GM12878 (cell line): ENCODE measurements around the gene ADAM23.

Experiments used
- CTCF ChIP-seq, 3 experiments: IDR thresholded peaks in 2 of 3; conservative IDR thresholded peaks in 1 of 3; 2 replicates each; pipeline ENCODE4 v1.5.1; 2011; ENCODE audit warnings: low read depth in 3 of 3, low read length in 3 of 3, mild to moderate bottlenecking in 3 of 3, control low read depth in 2 of 3, moderate library complexity in 2 of 3, inconsistent platforms in 1 of 3, mixed read lengths in 1 of 3; ENCODE audit not compliant: control insufficient read depth in 2 of 3, insufficient read depth in 1 of 3; ENCODE audit errors: extremely low read depth in 1 of 3
- PBX3 ChIP-seq: IDR thresholded peaks from 2 replicates; pipeline ENCODE4 v1.6.1; 2011; ENCODE audit warnings: mild to moderate bottlenecking, low read depth, low read length, moderate library complexity; ENCODE audit not compliant: insufficient replicate concordance

- TF ChIP-seq CTCF (IDR thresholded peaks at IDR 0.05 in 2 of 3, conservative IDR thresholded peaks at IDR 0.05 in 1 of 3; ENCODE audit: control insufficient read depth in 2 of 3, extremely low read depth in 1 of 3, insufficient read depth in 1 of 3, low read depth in 3 of 3, low read length in 3 of 3) (no peak), PBX3 (no peak)
These were observed 78.3 kb downstream of the ADAM23 start for GRCh38 chr2:206521612-206522011.
